ENCODE results near the gene CLIC3.
A peak's percentile ranks its signal among the peaks of the same experiment; 100 is the strongest.

The CLIC3 gene

DNA sequence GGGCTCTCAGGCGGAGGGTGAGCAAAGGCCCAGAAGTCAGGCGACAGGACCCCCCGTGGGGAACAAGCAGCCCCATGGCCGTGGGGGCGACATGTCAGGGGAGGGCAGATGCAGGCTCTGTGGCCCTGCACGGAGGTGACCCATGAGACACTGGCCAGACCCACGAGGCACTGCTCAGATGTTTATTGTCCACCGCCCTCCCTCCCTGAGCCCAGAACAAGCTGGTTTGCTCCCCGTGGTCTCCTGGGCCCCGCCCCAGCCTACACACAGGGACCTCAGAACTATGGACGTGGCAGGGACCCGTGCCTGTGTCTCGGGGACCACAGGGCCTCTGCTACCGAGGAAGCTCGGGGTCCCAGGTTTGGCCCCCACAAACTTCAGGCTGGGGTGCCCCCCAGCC lies 33.6 kb upstream of the CLIC3 start:
- TF ChIP-seq, protein P1, sequence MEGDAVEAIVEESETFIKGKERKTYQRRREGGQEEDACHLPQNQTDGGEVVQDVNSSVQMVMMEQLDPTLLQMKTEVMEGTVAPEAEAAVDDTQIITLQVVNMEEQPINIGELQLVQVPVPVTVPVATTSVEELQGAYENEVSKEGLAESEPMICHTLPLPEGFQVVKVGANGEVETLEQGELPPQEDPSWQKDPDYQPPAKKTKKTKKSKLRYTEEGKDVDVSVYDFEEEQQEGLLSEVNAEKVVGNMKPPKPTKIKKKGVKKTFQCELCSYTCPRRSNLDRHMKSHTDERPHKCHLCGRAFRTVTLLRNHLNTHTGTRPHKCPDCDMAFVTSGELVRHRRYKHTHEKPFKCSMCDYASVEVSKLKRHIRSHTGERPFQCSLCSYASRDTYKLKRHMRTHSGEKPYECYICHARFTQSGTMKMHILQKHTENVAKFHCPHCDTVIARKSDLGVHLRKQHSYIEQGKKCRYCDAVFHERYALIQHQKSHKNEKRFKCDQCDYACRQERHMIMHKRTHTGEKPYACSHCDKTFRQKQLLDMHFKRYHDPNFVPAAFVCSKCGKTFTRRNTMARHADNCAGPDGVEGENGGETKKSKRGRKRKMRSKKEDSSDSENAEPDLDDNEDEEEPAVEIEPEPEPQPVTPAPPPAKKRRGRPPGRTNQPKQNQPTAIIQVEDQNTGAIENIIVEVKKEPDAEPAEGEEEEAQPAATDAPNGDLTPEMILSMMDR (IDR thresholded peaks at IDR 0.05; ENCODE audit: low read depth, low read length, missing control alignments): no peak
- in situ Hi-C loops (cut with HindIII; ENCODE audit: low pct_ligation_motif_present, low sequenced_read_pairs): loop anchor here (25.0 kb wide), 2 partner anchors 93 to 218 kb away; partner anchors contain the start of genes C8G, FBXW5 and RABL6
- no peak overlapping the region for H3K4me3 ChIP-seq (ENCODE audit: low read depth, low read length)
- H3K27ac ChIP-seq: no peak overlapping the region
- H3K36me3 ChIP-seq (replicated peaks): no peaks in the 10 kb centered on the region
- H3K27me3 ChIP-seq (replicated peaks): no peaks in the 10 kb centered on the region
- no peak for DNase-seq

DNA sequence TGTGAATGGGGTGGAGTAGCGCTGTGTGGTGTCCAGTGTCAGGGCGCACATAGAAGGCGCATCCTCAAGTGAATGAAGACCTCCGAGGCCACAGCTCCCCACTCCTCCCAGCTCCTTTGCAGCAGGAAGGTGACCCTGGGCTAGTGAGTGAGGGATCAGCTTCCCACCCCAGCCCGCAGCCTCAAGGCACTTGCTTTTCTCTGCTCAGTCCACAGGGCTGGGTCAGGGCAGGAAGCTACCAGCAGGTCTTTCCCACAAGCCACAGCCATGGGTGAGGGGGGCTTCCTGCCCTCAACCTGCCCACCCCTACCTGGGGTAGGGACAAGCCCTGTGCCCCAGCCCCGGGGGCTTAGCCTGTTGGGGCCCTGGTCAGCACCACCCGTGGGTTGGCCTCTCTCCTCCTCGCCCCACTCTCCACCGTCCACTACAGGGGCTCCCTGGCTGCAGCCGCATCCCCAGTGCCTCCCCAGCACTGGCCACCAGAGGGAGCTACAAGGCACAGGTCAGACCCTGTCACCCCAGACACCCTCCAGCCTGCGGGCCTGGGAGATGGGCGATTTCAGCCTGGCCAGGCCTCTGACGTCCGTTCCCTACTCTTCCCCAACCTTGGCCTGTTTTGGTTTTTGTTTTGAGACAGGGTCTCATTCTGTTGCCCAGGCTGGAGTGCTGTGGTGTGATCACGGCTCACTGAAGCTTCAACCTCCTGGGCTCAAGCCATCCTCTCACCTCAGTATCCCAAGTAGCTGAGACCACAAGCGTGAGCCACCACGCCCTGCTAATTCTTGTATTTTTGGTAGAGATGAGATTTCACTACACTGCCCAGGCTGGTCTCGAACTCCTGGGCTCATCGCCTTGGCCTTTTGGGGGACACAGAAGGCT lies 32.9 kb upstream of the CLIC3 start:
- H3K27me3 ChIP-seq (replicated peaks): no peaks in the 10 kb centered on the region
- no peak overlapping the region for H3K27ac ChIP-seq
- in situ Hi-C loops (cut with HindIII; ENCODE audit: low pct_ligation_motif_present, low sequenced_read_pairs): loop anchor here (25.0 kb wide), 2 partner anchors 92 to 217 kb away; partner anchors contain the start of genes C8G, FBXW5 and RABL6
- H3K36me3 ChIP-seq (replicated peaks): no peaks in the 10 kb centered on the region
- H3K4me3 ChIP-seq (ENCODE audit: low read depth, low read length): no peak overlapping the region
- peak; percentile 49 for DNase-seq
- TF ChIP-seq, protein P1 (IDR thresholded peaks at IDR 0.05; ENCODE audit: low read depth, low read length, missing control alignments): peak; percentile 95

DNA sequence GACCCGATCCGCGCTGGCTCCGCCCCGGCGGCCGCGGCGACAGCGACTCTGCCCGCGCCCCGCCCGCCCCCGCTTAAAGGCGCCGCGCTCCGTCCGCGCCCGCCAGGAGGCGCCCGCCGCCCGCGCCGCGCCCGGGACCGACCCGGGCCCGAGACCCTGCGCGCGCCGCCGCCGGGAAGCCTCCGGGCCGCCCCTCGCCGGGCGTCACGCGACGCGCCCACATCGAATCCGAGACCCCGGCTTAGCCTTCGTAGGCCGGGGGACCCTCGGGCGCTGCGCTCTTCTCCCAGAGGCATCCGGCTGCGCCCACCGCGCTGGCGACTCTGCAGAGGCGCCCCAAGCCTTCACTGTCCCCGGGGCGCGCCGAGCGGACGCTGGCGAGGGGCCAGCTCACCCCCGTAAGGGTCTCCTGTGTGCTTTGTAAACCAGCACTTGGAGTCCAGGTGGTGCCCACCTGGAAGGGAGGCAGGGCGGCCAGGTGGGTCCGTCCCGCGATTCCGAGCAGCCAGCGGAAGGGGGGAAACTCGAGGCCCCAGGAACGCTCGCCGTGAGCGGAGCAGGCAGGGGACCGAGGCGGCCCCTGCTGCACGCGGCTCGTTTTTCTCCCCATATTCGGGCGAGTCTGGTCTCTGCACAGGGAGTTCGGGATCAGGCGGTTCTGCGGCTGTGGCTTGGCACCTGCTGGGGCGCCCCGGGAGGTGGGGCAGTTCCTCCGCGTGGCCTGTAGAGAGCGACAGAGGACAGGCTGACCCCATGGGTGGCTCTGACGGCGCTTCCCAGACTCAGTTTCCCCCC lies 32.1 kb upstream of the CLIC3 start:
- no peak for DNase-seq
- H3K27me3 ChIP-seq (replicated peaks): no peaks in the 10 kb centered on the region
- in situ Hi-C loops (cut with HindIII; ENCODE audit: low pct_ligation_motif_present, low sequenced_read_pairs): loop anchor here (25.0 kb wide), 2 partner anchors 91 to 216 kb away; partner anchors contain the start of genes C8G, FBXW5 and RABL6
- no peak overlapping the region for H3K27ac ChIP-seq
- peak overlapping the region; percentile 48 for H3K4me3 ChIP-seq (ENCODE audit: low read depth, low read length)
- H3K36me3 ChIP-seq (replicated peaks): no peaks in the 10 kb centered on the region
- TF ChIP-seq, protein P1 (IDR thresholded peaks at IDR 0.05; ENCODE audit: low read depth, low read length, missing control alignments): peak; percentile 59

DNA sequence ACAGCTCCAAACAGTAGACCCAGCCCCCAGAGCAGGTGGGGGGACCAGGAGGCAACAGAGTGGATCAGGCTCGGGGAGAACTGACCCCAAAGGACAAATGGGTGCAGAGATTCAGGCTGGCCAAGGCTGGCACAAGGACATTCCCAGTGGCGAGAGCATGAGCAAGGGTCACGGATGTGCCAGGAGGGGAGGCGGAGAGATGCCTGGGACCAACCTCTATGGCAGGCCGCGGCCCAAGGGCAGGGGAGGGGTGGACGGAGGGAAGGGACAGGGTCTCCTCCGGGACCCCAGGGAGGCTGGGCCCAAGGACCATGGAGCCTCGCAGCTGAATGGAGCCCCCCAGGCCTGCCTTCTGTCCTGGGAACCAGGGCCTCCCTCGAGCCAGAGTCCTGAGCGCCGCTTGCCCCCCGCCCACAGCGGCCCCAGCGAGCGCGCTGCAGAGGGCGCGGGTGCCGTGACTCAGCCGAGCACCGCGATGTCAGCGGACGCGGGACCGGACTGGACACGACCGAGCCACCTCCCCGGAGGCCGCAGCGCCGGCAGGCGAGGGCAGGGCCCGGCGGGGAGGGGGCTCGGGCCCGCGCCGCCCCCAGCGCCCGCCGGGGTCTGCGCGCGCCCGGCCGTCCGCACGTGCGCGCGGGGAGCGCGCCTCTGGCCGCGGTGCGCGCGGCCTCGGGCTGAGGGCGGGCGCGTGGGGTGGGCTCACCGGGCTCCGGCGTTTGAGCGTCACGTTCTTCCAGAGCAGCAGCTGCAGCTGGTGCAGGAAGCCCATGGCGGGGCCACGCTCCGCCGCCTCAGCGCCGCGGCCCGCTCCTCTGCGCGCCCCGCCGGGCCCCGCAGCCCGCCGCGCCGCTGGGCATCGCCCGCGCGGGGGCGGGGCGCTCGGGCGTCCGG lies 31.2 kb upstream of the CLIC3 start, which contains the start of gene ABCA2:
ABCA2 (minus strand) TSS at position 869 of the 894 bp plus-strand sequence; CDS start at position 772, 97 bp downstream.
- Histone ChIP-seq H3K27ac (no peak within 1 kb of the TSS), H3K36me3 (replicated peaks) (no peaks in the 10 kb centered on the region), H3K27me3 (replicated peaks) (no peaks in the 10 kb centered on the region), H3K4me3 (ENCODE audit: low read depth, low read length) (peak within 1 kb of the TSS; percentile 48)
- in situ Hi-C loops (cut with HindIII; ENCODE audit: low pct_ligation_motif_present, low sequenced_read_pairs): loop anchor here (25.0 kb wide), 2 partner anchors 90 to 215 kb away; partner anchors contain the start of genes C8G, FBXW5 and RABL6
- no peak for DNase-seq
- TF ChIP-seq, protein P1 (IDR thresholded peaks at IDR 0.05; ENCODE audit: low read depth, low read length, missing control alignments): no peak

DNA sequence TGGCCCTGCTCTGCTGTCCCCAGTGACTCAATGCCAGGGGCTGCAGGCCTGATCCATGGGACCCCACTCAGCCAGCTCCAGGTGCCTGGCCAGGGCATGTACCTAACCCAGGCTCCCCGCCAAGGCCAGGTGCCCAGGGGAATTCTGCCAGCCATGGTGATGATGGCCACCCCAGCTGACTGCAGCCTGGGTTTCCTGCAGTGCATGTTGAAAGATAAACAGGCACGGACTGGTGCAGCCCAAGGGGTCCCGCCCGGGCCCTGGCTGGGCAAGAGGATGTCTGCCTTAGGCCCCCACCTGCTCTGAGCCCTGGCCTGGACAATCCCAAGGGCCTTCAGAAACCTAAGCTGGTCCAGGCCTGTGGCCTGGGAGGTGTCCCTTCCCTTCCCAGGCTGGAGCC lies 30.5 kb upstream of the CLIC3 start:
- Histone ChIP-seq H3K4me3 (ENCODE audit: low read depth, low read length) (no peak overlapping the region), H3K27me3 (replicated peaks) (no peaks in the 10 kb centered on the region), H3K27ac (no peak overlapping the region), H3K36me3 (replicated peaks) (no peaks in the 10 kb centered on the region)
- DNase-seq: no peak
- TF ChIP-seq, protein P1 (IDR thresholded peaks at IDR 0.05; ENCODE audit: low read depth, low read length, missing control alignments): no peak
- in situ Hi-C loops (cut with HindIII; ENCODE audit: low pct_ligation_motif_present, low sequenced_read_pairs): loop anchor here (25.0 kb wide), 2 partner anchors 90 to 215 kb away; partner anchors contain the start of genes C8G, FBXW5 and RABL6

Measured in brain microvascular endothelial cell (primary cell).